Body of pancreas (tissue), 4 donors: ENCODE data around the gene FOXO3. TPM values are rescaled to one million over a fixed set of nuclear protein-coding genes. Genes with fewer than 3 reads are reported as not detected.

Experiments used
- ATAC-seq: fragments of 150-250 bp; one replicate; pipeline ENCODE4 v1.9.1; 2016
- DNase-seq, 4 donors: peaks; one replicate each; pipeline ENCODE4 v3.0.0-alpha.2; 2019
- H3K27ac ChIP-seq, 4 donors: fragments of 200-600 bp; sonication (generic); 1 replicate in 3 of 4; 2 replicates in 1 of 4; pipeline versions ENCODE4 v1.5.1 to v1.6.1; 2016 to 2019; ENCODE audit warnings: mild to moderate bottlenecking in 1 of 4, mixed read lengths in 1 of 4, moderate library complexity in 1 of 4
- H3K27me3 ChIP-seq, 2 donors: fragments of 200-600 bp; sonication (generic); one replicate each; pipeline ENCODE4 v1.6.0; 2016; ENCODE audit warnings: mild to moderate bottlenecking in 1 of 2
- H3K36me3 ChIP-seq, 2 donors: fragments of 200-600 bp; sonication (generic); replicated peaks in 1 of 2; 2 replicates each; pipeline ENCODE4 v1.5.1; 2016; ENCODE audit warnings: low read depth in 2 of 2; ENCODE audit not compliant: insufficient read depth in 1 of 2
- H3K4me1 ChIP-seq: fragments of 200-600 bp; sonication (generic); one replicate; pipeline ENCODE4 v1.6.0; 2016
- H3K4me3 ChIP-seq, 2 donors: fragments of 200-600 bp; sonication (generic); 1 replicate in 1 of 2; 2 replicates in 1 of 2; pipeline ENCODE4 v1.5.1; 2016 to 2019
- H3K9me3 ChIP-seq, 3 donors: fragments of 200-600 bp; sonication (generic); 1 replicate in 2 of 3; 2 replicates in 1 of 3; pipeline ENCODE4 v1.5.1; 2016
- POLR2A ChIP-seq, 3 donors: fragments of 450-650 bp; IDR thresholded peaks; one replicate each; pipeline ENCODE4 v1.6.1; 2016; ENCODE audit warnings: antibody characterized with exemption in 3 of 3, mild to moderate bottlenecking in 2 of 3
- WGBS, 2 donors: methylation state at CpG; one replicate each; pipeline ENCODE4 v1.1.5; 2017; 5-methylcytosine and 5-hydroxymethylcytosine counted together
- intact Hi-C: fragments of 100-400 bp; cut with DNase I; formaldehyde crosslinking; loops from one replicate; pipeline ENCODE4 v1.15.1; 2023
- total RNA-seq, 2 donors: library from RNA; depleted of rRNA; stranded (reverse); fragments of >200 nt; gene quantifications; one replicate each; pipeline ENCODE4 v1.1.0, GENCODE V29; 2016
- TF ChIP-seq, protein P1 (sequence below), 7 experiments: fragments of 450-650 bp in 4 of 7; fragments of 200-600 bp in 3 of 7; sonication (generic) in 3 of 7; IDR thresholded peaks; one replicate each; pipeline ENCODE4 v1.5.1; 2016 to 2019; ENCODE audit warnings: antibody characterized with exemption in 7 of 7

The FOXO3 gene
- total RNA-seq, 2 donors from 2014 or later = 62.8 to 69.5 TPM

DNA sequence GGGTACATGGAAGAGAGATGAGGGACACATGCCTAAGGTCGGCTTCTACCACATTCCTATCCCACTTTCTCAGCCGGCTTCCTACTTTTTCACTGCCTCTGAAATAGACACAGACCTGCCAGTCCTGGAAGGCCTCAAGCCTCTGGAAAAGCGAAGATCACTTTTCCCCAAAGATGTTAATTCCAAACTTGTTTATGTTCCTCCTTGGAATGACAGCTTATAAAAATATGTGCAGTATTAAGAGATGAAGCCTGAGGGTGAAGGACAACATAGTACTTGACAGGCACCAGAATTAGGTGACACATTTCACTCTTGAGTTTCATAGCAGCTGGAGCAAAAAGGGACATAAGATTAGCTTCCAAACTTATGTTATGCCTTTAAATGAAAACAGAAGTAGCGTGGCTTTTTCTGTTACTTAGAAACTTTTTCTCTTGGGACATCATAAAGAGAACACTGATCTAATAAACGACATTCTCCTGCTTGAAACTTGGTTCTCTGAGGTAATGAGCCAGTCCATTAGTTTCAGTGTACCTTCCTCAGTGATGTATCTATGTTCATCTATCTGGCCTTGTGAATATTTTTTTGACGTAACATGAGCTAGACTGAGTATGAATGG is 25.3 kb downstream of the FOXO3 start:
- ATAC-seq (no peak), DNase-seq (no peak)
- intact Hi-C loops = no loop called here
- peaks cover 97% of the 10 kb centered on the region for H3K4me1 ChIP-seq
- no peaks in the 10 kb centered on the region for H3K27me3 ChIP-seq
- H3K4me3 ChIP-seq = no peak overlapping the region
- TF ChIP-seq, protein P1, sequence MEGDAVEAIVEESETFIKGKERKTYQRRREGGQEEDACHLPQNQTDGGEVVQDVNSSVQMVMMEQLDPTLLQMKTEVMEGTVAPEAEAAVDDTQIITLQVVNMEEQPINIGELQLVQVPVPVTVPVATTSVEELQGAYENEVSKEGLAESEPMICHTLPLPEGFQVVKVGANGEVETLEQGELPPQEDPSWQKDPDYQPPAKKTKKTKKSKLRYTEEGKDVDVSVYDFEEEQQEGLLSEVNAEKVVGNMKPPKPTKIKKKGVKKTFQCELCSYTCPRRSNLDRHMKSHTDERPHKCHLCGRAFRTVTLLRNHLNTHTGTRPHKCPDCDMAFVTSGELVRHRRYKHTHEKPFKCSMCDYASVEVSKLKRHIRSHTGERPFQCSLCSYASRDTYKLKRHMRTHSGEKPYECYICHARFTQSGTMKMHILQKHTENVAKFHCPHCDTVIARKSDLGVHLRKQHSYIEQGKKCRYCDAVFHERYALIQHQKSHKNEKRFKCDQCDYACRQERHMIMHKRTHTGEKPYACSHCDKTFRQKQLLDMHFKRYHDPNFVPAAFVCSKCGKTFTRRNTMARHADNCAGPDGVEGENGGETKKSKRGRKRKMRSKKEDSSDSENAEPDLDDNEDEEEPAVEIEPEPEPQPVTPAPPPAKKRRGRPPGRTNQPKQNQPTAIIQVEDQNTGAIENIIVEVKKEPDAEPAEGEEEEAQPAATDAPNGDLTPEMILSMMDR (IDR thresholded peaks at IDR 0.05) = no peak
- no peak for TF ChIP-seq POLR2A (IDR thresholded peaks at IDR 0.05)
- no peaks in the 10 kb centered on the region for H3K36me3 ChIP-seq
- peak overlapping the region in 3 of 4 donors; percentile 27 to 86 (median 80) for H3K27ac ChIP-seq
- no peaks in the 10 kb centered on the region for H3K9me3 ChIP-seq
- WGBS, 2 donors = 75 to 77% methylated on average over 6 of the region's 6 CpGs

DNA sequence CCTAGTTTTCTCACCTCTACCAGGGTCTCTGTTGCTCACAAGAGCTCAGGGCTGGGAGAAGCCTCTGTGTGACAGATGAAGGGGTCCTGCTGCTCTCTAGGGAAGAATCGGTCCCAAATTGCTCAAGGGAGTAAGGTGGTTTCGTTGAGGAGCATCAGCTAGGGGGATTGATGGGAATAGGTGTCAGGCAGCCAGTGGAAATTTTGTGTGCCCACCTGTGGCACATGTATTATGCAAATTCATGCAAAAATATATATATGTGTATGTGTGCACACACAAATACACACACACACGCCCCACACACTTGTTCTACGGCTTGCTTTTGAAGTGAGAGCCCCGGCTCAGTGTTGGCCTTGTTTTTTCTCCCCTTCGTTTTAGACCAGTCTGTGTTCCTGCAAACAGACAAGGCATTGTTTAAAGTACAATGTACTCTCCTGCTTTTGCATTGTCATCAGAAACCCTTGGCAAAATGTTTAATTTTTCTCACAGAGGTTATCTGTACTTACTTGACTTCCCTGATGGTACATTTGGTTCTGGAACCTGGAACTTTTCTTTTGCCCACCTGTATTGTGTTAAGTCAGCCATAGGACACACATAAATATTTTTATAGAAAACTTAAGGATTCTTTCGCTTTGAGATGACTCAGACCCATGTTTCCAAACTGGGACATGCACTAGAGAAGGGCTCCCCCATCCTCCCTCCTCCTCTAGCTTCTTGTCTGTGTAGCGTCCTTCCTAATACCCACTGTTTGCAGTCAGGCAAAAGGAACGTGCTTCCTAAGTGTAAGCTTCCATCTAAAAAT is 26.7 kb downstream of the FOXO3 start:
- ATAC-seq (peak; percentile 23), DNase-seq (peak in 1 of 4 donors; percentile 23)
- TF ChIP-seq, protein P1 (IDR thresholded peaks at IDR 0.05) = no peak
- TF ChIP-seq POLR2A (IDR thresholded peaks at IDR 0.05) = no peak
- Histone ChIP-seq H3K4me3 (no peak overlapping the region), H3K36me3 (no peaks in the 10 kb centered on the region), H3K27ac (peak overlapping the region; percentile 50 to 86 (median 74)), H3K4me1 (peaks cover 97% of the 10 kb centered on the region), H3K27me3 (no peaks in the 10 kb centered on the region), H3K9me3 (no peaks in the 10 kb centered on the region)
- 37 to 43% methylated on average over 9 of the region's 9 CpGs for WGBS, 2 donors
- intact Hi-C loops = no loop called here

DNA sequence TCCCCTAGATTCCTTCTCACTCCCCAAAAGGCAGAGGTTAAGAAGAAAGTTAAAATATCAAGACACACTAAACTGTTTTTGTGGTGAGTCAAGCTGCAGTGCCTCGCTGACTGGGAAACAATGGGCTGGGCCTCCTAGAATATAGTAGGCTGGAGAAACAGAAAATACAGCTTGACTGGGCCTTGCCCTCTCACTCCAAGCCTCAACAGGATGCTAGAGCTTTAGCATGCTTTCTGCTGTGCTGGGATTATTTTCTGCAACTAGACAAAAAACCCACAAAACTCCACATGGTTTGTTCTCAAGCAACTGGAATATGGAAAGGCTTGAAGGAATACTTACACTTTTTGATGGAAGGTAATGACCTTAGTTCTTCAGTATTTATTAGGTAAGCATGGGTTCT is 27.9 kb downstream of the FOXO3 start:
- WGBS, 2 donors = 72 to 75% methylated on average over 1 of the region's 1 CpG
- no peak for ATAC-seq
- Histone ChIP-seq H3K4me1 (peaks cover 97% of the 10 kb centered on the region), H3K36me3 (no peaks in the 10 kb centered on the region), H3K27ac (peak overlapping the region; percentile 74 to 86 (median 83)), H3K27me3 (no peaks in the 10 kb centered on the region), H3K4me3 (no peak overlapping the region), H3K9me3 (no peaks in the 10 kb centered on the region)
- intact Hi-C loops = no loop called here
- TF ChIP-seq, protein P1 (IDR thresholded peaks at IDR 0.05) = no peak
- no peak for TF ChIP-seq POLR2A (IDR thresholded peaks at IDR 0.05)
- DNase-seq = no peak

DNA sequence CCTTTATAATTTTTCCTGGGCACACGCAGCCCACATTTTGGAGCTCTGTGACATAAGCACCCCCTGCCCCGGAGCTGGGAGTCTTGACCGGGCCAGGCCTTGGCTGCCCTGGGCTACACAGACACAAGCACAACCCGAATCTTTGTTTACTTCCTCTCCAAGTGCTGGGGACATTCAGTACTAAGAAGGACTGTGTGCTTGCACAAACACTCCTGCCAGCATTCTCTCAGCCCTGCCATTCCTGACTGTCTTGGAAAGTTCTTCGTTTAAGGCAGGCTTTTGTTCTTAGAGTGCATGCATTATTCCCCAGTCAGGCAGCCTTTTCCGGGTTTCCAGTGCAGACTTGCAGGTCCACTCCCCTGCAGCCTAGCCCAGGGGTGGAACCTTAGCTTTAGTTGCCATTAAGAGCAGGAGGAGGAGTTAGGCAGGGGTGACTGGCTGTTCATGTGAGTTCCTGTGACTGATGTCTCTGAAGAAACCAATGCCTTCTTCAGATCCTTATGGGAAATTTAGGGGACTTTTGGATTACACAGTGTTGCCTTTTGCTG is 28.6 kb downstream of the FOXO3 start:
- Histone ChIP-seq H3K4me1 (peaks cover 97% of the 10 kb centered on the region), H3K4me3 (no peak overlapping the region), H3K27me3 (no peaks in the 10 kb centered on the region), H3K9me3 (no peaks in the 10 kb centered on the region), H3K27ac (peak overlapping the region; percentile 74 to 86 (median 83)), H3K36me3 (no peaks in the 10 kb centered on the region)
- DNase-seq (peak; percentile 72 to 88 (median 82)), ATAC-seq (peak; percentile 89)
- 7 to 8% methylated on average over 6 of the region's 6 CpGs for WGBS, 2 donors
- no peak for TF ChIP-seq POLR2A (IDR thresholded peaks at IDR 0.05)
- TF ChIP-seq, protein P1 (IDR thresholded peaks at IDR 0.05) = no peak
- intact Hi-C loops = no loop called here
